Calu3 (cell line): ENCODE measurements around the gene KRTAP2-4. TPM values are rescaled to one million over a fixed set of nuclear protein-coding genes. Genes with fewer than 3 reads are reported as not detected.
"Not testable (repeated sequence)": the region's sequence is repeated elsewhere in the genome, so short reads cannot be mapped to it uniquely, and the experiment has no call there.

Experiments
- BruUV-seq: library from RNA; stranded (reverse); fragments of 400-500 nt; replicated peaks from 2 replicates; lab custom pipeline; 2021; lab: Mats Ljungman, UMichigan
- CTCF ChIA-PET: fragments of 300-600 bp; sonication (Branson Sonifier 250); formaldehyde crosslinking; loops from one replicate; lab custom pipeline; 2022; ENCODE audit warnings: antibody characterized with exemption; lab: Charles Lee
- DNase-seq: peaks from one replicate; pipeline ENCODE4 v3.0.0; 2022
- H3K27ac Mint-ChIP-seq: one replicate; pipeline ENCODE4 v1.8.0; 2022; ENCODE audit warnings: mixed read lengths; ENCODE audit not compliant: unreplicated experiment
- H3K27me3 Mint-ChIP-seq: one replicate; pipeline ENCODE4 v1.8.0; 2022; ENCODE audit warnings: mixed read lengths; ENCODE audit not compliant: unreplicated experiment
- H3K36me3 Mint-ChIP-seq: one replicate; pipeline ENCODE4 v1.8.0; 2022; ENCODE audit warnings: mild to moderate bottlenecking, moderate library complexity, mixed read lengths; ENCODE audit not compliant: insufficient read depth, unreplicated experiment
- H3K4me1 Mint-ChIP-seq: one replicate; pipeline ENCODE4 v1.8.0; 2022; ENCODE audit warnings: mild to moderate bottlenecking, low read depth, mixed read lengths; ENCODE audit not compliant: unreplicated experiment
- H3K4me3 Mint-ChIP-seq: one replicate; pipeline ENCODE4 v1.8.0; 2022; ENCODE audit warnings: mild to moderate bottlenecking, low read depth, moderate library complexity, mixed read lengths; ENCODE audit not compliant: unreplicated experiment
- H3K9me3 Mint-ChIP-seq: one replicate; pipeline ENCODE4 v1.8.0; 2022; ENCODE audit warnings: low read depth, mixed read lengths; ENCODE audit not compliant: unreplicated experiment
- CTCF ChIP-seq: fragments of 200-600 bp; IDR thresholded peaks from one replicate; pipeline ENCODE4 v1.8.0; 2022; ENCODE audit warnings: antibody characterized with exemption; ENCODE audit not compliant: unreplicated experiment
- intact Hi-C: fragments of 100-400 bp; cut with micrococcal nuclease; formaldehyde crosslinking; loops from one replicate; pipeline ENCODE4 v1.10.0; 2022; ENCODE audit not compliant: unreplicated experiment
- total RNA-seq: library from RNA; stranded (reverse); gene quantifications from 2 replicates; pipeline ENCODE4 v1.2.3, GENCODE V29; 2022

Gene KRTAP2-4
- total RNA-seq, 1 experiment from 2014 or later, result not detected

GRCh38 chr17:41069031-41069430, 3.4 kb upstream of the KRTAP2-4 start:
- CTCF ChIA-PET, result interaction anchor here (0.6 kb wide), 1 partner anchor 30 kb away, joined by 4 read pairs; no protein-coding TSS in a partner anchor
- intact Hi-C loops, result no loop called here
- no peak overlapping the region for H3K4me3 Mint-ChIP-seq
- BruUV-seq, result no TSS peak
- DNase-seq, result no peak
- H3K27me3 Mint-ChIP-seq, result no peaks in the 10 kb centered on the region
- H3K36me3 Mint-ChIP-seq, result no peaks in the 10 kb centered on the region
- H3K9me3 Mint-ChIP-seq, result no peaks in the 10 kb centered on the region
- TF ChIP-seq CTCF, result no peak
- no peak overlapping the region for H3K27ac Mint-ChIP-seq
- peaks cover 25% of the 10 kb centered on the region for H3K4me1 Mint-ChIP-seq

GRCh38 chr17:41067281-41067680, 1.6 kb upstream of the KRTAP2-4 start:
- TF ChIP-seq CTCF, result no peak
- Mint-ChIP-seq H3K4me3 (no peak overlapping the region), H3K9me3 (no peaks in the 10 kb centered on the region), H3K4me1 (peaks cover 32% of the 10 kb centered on the region), H3K27ac (no peak overlapping the region), H3K36me3 (no peaks in the 10 kb centered on the region), H3K27me3 (no peaks in the 10 kb centered on the region)
- BruUV-seq, result no TSS peak
- intact Hi-C loops, result no loop called here
- no peak for DNase-seq
- CTCF ChIA-PET, result interaction anchor here (0.9 kb wide), 1 partner anchor 1446 kb away, joined by 3 read pairs; no protein-coding TSS in a partner anchor

- intact Hi-C loops, result not testable (repeated sequence)
- peaks cover 48% of the 10 kb centered on the region for H3K4me1 Mint-ChIP-seq
Measured at GRCh38 chr17:41065016-41065689, 526 bp downstream of the KRTAP2-4 start.

GRCh38 chr17:41064301-41064700, 1.4 kb downstream of the KRTAP2-4 start:
- Mint-ChIP-seq H3K27ac (no peak overlapping the region), H3K27me3 (no peaks in the 10 kb centered on the region), H3K36me3 (peaks cover 16% of the 10 kb centered on the region), H3K4me1 (peaks cover 56% of the 10 kb centered on the region), H3K9me3 (no peaks in the 10 kb centered on the region), H3K4me3 (no peak overlapping the region)
- intact Hi-C loops, result loop anchor here (5.0 kb wide), 1 partner anchor 207 kb away; no protein-coding TSS in a partner anchor
- no TSS peak for BruUV-seq
- CTCF ChIA-PET, result interaction anchor here (1.2 to 1.3 kb wide), 2 partner anchors 15 to 340 kb away, joined by 3 read pairs; no protein-coding TSS in a partner anchor
- no peak for TF ChIP-seq CTCF
- DNase-seq, result no peak

More at GRCh38 chr17:41065016-41065689, 526 bp downstream of the KRTAP2-4 start:
- H3K36me3 Mint-ChIP-seq, H3K27me3 Mint-ChIP-seq, BruUV-seq, H3K27ac Mint-ChIP-seq, H3K9me3 Mint-ChIP-seq, H3K4me3 Mint-ChIP-seq, DNase-seq: not testable (repeated sequence)
- CTCF ChIA-PET, result interaction anchor here (1.2 kb wide), 1 partner anchor 16 kb away, joined by 3 read pairs; no protein-coding TSS in a partner anchor
